DMS53 treated with DMSO at 0.1 percent for 48 hours (cell line): ENCODE results near the gene P4HA2.

Experiments
- DNase-seq: peaks from one replicate; lab custom pipeline; 2025; ENCODE audit not compliant: unreplicated experiment; lab: John Stamatoyannopoulos, UW

Gene P4HA2

DNA sequence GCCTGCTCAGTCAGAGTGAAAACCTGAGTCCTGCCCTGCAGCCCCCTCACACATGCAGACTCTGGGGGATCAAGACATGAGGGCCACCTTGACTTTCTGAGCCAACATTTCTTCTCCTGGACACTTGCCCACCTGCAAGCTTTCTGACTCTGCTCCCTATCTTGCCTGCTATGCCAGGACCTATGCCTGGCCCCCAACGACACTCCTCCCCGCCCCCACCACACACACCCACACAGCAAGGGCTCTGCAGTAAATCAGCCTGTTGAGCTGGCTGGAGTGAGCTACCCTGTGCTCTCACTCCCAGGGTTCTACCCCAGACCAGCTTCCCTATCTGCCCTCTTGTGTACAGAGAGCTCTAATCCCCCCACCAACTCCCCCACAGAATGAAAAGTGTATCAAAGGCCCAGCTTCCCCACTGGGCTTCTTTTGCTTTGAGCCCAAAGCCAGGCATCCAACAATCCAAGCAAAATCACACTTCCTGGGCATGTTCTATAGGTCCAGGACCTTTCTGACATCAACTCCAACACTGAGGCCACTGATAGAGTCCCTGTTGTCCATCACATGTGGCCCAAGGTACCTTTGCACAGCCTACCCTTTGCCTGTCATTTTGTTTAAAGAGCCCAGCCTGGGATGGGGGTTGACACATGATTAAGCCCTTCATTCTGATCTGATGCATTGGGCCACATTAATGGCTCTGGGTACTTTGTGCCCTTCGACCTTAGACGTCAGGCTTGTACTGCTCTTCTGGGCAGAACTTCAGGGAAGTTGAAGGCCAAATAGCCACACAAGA, 37.1 kb upstream of the P4HA2 start:
- no peak for DNase-seq

DNA sequence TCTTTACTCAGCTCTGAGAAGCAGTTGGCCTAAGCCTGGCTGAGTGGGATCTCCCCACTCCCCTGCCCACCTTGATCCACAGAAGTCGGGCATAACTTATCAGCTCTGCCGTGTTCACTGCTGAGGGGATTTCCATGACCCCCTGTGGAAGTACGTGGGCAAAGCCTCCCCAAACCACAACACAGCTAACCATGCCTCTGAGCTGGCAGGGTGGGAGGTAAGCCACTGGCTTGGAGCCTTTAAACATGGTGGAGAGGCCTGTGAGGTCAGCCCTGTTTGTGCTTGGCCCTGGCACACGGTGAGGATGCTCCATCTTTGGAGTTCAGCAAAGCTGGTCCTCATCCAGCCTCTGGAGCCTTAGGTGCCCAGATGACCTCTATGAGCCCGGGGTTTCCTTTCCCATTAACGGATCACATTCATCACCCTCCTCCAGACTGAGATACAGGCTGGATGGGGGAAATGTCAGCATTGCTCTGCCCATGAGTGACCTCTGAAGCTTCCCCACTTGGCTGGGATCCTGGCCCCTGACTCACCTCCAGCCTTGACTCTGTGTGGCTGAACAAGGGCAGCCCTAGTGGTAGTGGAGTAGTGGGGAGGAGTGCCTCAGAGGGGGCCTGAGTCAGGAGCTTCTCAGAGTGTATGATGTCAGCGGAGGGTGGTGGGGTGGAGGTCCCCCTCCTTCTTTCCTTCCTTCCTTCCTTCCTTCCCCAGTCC, 36.1 kb upstream of the P4HA2 start:
- no peak for DNase-seq

DNA sequence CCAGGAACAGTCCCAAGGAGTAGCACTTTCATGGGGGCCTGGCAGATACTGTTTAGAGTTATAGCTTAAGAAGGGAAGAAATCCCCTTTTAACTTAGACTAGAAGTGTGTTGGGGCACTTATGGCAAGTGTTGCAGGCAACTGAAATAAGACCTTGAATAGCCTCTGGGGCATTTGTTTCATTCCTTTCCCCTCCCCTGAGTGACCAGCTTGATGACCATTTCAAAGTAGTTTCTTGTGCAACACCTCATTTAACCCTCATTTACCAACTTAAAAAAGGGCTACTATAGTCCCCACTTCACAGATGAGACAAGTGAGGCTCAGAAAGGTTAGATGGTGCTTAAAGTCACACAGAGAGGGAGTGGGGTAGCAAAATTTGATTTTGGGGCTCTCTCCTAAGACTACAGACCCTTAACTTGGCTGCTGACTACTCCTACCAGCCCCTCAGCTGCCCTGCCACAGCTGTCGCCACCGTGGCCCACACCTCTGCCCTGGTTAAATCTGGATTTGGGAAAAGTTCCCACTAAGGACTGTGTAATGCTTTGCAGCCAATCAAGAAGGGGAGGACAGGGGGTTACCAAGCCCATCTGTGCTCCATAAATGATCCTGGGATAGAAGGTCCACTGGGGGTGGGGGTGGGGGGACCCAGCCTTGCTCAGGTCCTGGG, 35.4 kb upstream of the P4HA2 start:
- DNase-seq, result no peak

DNA sequence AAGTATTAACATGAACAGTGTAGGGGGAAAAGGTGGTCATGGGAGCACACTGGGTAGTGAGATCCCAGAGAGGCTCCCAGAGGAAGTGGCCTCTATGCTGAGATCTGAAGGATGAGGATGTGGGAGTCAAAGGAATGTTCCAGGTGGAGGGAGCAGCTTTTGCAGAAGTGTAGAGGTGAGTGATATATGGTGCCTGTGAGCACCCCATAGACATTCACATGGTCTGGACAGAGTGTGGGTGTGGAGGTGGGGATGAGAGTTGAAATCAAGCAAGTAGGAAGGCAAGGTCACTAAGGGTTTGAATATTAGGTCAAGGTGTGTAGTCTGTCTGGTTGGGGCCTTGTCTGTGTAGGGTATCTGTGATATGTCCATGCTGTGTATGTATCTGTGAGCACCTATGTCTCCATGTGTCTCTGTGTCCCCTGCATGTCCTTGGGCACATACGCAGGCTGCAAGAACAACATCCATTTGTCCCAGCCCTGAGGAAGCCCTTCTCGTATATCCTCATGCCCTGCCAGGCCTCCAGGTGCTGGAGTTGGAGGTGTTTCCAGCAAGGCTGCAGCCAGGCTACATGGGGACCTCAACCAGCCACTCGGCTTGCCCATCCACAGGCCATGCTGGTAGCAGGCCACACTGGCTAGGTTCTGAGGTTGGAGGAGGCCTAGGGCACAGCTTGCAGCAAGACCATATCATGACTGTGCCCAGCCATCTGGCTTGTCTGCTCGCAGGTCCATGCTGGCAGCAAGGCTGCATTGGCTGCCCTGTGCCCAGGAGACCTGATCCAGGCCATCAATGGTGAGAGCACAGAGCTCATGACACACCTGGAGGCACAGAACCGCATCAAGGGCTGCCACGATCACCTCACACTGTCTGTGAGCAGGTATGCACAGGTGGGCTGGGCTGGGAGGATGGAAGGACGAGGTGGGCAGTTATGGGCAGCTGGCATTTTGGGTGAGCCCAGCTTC, 34.5 kb upstream of the P4HA2 start:
- no peak for DNase-seq

DNA sequence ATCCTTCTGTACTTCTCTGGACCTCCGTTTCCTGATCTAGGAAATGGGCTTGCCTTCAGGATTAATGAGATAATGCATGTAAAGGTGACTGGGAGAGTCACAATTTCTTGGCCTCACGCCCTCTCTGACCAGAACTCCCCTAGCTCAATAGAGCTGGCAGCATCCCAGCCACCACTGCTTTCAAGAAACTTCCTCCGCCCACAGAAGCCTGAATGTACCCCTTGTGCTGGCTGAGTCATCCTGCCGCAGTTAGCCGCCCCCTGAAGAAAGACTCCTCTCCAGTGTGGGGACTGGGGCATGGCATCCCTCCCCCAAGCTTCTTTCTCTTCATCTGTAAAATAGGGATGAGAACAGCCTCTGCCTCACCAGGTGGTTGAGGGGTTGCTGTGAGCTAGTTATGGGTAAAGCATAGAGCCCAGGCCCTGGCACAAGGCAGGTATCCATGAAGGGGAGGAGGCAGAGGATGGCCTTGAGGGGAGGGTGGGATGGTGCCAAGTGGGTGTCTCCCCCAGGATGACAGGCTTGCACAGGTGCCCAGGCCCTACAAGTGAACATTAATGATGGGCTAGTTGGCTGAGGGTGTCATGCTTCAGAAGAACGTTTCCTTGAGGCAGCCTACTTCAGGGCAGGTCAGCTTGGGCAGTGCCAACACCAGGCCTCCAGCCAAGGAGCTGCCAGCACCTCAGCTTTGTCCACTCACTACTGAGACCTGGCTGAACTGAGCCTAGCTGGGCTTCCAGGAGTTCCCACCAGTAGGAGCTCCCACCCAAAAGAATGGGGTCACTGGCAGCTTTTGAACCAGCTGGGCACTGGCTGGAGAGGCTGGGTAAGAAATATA, 33.3 kb upstream of the P4HA2 start:
- DNase-seq, result no peak

DNA sequence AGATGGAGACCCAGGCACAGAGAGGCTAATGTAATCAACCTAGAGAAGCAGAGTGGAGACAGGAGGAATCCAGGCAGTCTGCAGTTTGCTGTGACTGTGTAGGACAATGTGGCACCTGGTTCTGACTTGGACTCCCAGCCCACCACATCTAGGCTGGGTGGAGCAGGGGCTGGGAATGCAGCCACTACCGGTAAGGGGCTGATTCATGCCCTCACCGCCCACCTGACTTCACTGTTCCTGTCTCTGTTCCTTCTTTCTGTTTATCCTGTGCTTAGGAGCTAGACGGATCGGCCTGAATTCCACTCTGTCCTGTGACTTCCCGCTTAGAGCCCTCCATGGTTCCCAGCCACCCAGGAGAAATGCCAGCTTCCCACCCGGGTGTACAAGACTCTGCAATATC, 32.4 kb upstream of the P4HA2 start:
- no peak for DNase-seq

DNA sequence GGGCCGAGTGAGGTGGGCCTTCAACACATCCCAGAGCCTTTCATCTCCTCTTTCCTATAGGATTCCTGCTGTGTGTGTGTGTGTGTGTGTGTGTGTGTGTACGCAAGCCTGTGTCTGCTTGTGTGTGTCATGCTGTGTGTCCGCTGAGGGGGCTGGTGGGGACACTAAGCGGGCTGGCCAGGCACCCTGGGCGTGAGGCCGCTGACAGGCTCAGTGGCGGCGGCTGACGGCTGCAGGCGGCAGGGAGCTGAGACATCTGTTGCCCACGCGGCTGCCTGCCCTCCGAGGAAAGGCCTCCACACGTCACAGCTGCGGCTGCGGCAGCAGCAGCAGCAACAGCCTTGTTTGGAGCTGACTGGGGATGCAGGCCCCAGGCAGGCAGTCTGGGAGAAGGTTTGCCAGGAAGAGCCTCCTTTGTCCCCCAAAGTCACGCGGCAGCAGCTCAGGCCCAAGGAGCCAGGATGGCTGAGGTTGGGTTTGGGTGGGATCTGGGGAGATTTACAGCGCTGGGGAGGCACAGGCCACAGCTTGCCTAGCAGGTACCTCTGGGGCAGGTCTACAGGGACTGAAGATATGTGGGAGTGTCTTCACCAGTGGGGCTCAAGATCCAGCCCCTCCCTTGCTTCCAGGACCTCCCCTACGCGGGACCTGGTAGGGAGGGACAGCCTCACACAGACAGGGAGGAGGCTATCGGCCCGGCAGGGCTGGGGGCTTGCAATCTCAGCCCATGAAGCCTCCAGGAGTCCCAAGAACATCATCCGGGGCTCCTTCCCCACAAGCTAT, 31.6 kb upstream of the P4HA2 start:
- DNase-seq, result no peak

DNA sequence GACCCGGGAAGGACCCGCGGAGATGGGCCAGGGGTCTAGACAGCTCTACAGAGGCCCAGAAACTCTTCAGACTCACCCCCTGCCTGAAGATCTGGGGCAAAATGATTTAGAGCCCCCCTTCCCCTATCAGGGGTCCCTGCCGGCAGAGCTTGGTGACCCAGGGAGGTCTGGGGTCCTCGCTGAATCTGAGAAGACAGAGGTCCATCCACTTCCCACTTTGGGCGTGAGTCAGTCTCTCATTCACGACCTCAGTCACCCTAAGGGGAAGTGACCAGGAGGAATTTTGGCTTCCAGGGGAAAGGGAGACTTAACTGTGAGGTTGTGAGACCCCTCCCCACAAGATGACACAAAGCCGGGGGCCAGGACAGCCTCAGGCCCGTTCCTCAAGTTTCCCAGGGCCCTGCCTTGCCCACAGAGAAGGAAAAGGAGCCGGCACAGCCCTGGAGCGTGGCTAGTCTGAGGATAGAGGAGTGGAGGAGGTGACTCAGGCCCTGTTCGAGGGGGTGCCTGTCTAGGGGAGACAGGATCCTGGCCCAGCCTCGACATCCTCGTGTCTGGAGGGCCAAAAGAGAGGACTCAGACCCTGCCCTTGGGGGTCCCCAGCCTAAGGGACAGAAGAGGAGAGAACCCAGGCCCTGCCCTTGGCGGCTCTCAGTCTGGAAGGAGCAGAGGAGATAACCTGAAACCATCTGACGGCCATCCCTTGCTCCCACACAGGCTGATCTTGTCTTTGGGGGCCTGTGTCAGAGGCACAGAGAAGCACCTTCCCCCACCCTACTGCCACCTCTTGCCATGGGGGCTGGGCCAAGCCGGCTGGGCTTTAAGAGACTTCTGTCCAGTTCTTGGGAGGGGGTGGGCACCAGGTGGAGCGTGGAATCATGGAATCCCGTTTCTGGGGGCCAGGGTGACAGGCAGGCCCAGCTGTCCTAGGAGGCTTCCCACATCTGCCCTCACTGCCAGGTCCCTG, 30.7 kb upstream of the P4HA2 start:
- no peak for DNase-seq

DNA sequence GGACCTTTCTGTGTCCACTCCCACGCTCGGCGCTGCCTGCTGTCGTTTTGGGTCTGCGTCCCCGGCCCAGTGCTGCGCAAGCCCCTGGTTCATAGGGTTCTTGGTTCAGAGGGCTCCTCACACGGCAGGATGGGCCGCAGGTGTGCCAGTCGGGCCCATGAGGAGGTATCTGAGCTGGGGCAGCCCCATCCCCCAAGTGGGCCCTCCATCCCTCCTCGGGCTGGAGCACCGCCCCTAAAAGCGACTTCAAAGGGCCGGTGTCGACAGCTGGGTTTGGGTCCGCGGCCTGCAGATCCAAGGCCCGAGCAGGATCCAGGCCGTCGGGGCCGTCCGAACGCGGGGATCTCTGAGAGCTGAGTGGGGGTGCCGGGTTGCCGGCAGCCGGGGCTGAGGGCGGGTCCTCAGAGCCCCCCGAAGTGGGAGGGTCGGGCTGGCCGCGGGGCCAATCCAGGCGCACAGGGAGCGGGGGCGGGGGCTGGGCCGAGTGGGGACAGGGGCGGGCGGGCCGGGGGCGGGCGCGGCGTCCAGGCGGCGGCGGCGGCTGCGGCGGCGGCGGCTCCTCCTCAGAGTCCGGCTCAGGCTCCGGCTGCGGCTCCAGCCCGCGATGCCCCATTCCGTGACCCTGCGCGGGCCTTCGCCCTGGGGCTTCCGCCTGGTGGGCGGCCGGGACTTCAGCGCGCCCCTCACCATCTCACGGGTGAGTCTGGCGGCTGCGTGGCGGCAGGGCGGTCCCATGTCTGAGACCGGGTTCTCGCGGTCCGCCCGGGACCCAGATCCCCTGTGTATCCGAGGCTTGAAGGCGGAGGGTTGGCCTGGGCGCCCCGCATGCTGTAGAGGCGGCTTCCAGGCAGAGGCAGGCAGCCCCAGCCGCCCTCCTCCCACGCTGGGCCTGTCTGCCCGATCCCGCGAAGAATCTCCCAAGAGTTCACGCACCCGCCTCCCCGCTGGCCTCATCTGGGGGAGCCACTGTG, 29.8 kb upstream of the P4HA2 start, which contains the start of gene PDLIM4:
Gene PDLIM4 (plus strand): TSS at position 566 of the 971 bp plus-strand sequence. CDS start 39 bp downstream, at position 605.
- DNase-seq, result no peak

DNA sequence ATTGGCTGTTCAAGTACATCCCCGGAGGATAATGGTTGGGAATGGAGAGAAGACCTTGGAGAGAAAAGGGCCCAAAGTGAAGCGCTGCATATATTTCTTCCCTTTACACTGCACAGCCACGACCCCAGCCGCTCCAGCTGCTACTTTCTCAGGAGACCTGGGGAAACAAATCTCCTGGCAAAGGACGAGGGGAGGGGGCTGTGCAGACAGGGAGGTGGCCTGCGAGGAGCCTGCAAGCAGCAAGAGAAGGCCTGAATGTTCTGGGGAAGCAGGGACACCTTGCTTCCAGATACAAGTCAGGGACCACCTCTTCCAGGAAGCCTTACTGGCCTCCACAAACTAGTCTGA, 29.1 kb upstream of the P4HA2 start:
- DNase-seq, result no peak

DNA sequence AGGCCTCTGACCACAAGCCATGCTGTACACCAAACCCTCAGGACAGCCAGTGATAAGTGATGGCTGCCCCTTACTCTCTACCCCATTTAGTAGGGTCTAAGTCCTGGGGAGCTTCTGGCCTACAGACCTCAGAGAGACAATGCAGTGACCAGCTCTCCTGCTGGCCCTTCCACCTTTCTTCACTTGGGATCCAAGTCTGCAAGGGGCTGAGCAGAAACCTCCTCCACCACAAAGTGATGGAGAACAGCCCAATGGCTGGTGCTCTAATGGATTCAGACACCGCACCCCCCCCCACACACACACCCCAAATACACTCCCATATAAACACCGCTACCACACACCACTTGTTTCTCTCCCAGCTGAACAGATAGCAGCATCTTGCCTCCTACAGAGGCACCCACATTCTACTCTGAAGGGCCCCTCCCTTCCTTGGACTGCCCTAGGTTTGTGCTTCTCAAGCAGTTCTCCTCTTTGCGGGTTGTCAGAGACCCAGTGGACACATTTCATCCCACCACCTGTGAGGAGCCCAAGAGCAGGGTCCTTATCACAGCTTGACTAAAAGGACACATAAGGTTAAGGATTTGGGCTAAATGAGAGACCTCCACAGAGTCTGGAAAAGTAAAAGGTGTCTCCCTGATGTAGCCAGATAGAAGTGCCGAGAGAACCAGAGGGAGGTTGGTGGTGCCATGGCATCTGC, 28.6 kb upstream of the P4HA2 start:
- no peak for DNase-seq

DNA sequence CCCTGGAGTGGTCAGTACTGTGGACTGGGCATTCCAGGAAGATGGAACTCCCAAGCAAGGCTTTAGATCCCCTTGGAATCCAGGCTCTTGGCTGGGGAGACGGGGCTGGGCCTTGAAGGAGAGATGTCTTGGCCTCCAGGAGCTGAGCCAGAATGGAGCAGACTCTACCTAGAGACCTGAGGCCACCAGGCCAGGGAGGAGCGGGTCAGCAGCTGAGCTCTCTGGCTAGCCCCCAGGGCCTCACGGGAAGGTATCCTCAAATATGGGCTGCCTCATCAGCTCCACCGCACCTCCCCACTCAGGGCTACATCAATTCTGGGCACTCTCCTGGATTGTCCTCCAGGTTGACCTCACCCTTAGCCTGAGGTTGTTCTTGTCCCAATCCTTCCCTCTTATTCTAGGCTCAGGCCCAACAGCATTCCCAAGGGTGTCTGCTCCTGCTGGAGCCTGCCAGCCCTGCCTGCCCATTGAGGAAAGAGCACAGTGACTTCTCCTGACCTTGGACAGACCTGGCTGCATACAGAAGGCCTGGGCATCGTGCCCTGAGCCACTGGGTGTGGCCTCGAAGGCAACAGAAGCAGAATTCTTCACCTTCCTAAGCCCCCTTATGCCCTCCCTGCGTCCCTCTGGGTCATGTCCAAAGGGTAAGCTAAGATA, 26.8 kb upstream of the P4HA2 start:
- DNase-seq, result no peak

DNA sequence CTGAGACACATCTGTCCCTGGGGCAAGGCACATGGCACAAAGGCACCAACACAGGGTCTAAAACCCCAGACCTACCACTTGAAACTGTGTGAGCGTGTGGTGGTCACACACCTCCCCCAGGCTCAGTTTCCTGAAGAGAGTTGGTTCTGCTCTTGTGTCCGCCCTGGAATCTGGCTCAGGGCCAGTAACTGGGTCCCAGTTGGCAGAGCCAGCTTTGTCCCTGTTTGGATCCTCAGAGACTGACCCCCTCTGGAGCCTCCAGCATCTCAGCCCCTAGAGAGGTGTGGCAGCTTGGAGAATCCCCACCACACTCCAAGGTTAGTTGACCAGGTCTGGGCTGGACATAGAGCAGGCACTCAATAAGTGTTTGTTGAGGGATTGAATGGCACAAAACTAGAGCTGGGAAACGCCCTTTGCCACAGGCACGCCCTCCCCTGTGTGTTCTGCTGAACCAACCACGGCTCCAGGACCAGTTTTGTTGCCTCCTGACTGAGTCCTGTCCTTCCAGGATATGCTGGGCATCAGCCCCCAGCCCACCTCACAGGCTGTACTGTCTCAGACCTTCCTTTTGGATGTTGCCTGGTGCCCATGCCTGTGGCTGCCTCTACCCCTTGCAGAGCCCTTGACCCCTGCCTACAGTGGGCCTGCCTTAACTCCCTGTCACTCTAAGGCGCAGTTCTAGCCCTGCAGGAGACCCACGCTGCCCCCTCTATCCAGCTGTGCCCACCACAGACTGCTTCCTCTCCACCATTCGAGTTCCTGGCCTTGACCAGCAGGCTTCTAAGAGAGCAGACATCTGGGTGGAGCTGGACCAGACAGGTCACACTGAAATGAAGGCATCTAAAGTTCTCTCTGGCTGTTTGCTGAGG, 26.0 kb upstream of the P4HA2 start:
- DNase-seq, result no peak

DNA sequence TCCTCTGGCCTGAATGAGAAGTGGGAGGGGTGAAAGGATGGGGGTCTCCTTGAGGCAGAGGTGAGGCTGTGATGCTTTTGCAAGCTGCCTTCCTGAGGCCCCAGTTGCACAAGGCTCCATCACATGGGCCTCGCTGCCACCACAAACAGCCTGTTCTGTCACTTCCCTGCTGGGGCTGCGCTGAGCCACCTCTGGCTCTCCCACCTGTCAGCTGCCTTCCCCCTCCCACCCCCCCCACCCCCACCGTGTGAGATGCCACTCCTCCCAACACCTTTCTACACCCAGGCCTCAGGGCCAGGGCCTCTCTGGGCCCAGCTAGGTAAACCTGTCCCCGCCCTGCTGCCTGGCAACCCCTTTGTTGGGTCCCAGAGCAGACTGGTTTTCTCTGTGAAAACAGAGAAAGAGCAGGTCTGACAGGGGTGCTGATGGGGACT, 25.4 kb upstream of the P4HA2 start:
- no peak for DNase-seq

DNA sequence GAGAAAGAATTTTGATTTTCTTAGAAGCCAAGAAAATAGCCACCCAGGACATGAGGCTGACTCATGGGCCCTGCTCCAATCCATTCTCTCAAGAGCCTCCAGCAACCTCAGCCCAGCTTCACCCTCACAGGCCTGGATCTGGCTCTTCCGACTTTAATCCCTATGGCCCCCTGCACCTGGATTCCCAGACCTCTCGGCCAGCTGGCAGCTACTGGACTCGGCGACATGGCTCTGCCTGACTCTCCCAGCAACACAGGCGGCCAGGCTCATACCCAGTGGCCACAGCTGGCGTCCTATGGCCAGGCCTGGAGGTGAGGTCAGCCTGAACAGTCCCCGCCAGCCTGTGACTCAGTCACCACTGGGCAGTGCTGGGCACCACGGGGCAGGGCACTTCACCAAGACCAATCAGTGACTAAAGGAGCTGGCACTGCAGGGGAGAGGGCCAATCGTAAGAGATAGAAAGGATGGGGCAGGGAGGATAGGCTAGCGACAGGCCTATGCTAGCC, 23.6 kb upstream of the P4HA2 start:
- DNase-seq, result no peak
